ENCODE measurements around the gene GPR87. TPM values are rescaled to one million over a fixed set of nuclear protein-coding genes. Genes with fewer than 3 reads are reported as not detected.

GPR87 gene
- total RNA-seq, 1 donor from 2014 or later: 2.9 TPM

DNA sequence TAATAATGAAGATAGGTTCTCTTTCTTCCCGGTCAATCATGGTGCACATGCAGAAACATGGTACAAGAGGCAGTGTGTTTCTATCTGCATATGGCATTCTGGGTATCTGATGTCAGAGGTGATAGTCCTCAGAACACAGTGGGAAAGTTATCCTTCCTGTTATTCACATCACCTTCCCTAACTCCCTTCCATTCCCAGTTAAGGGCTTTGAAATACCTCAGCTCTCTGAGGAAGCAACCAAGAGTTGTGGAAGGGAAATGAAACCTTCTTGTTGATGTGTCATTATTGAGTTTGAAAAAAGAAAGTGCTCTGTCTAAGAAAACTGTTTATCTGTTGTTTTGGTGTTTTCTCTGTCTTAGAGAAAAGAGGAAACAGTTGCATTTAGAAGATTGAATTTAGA, 34.6 kb upstream of the GPR87 start:
- Mint-ChIP-seq H3K9me3 (no peaks in the 10 kb centered on the region), H3K36me3 (no peaks in the 10 kb centered on the region), H3K27me3 (ENCODE audit: low read depth) (no peaks in the 10 kb centered on the region), H3K27ac (no peak overlapping the region), H3K4me1 (no peaks in the 10 kb centered on the region), H3K4me3 (no peak overlapping the region)
- TF ChIP-seq, protein P1, sequence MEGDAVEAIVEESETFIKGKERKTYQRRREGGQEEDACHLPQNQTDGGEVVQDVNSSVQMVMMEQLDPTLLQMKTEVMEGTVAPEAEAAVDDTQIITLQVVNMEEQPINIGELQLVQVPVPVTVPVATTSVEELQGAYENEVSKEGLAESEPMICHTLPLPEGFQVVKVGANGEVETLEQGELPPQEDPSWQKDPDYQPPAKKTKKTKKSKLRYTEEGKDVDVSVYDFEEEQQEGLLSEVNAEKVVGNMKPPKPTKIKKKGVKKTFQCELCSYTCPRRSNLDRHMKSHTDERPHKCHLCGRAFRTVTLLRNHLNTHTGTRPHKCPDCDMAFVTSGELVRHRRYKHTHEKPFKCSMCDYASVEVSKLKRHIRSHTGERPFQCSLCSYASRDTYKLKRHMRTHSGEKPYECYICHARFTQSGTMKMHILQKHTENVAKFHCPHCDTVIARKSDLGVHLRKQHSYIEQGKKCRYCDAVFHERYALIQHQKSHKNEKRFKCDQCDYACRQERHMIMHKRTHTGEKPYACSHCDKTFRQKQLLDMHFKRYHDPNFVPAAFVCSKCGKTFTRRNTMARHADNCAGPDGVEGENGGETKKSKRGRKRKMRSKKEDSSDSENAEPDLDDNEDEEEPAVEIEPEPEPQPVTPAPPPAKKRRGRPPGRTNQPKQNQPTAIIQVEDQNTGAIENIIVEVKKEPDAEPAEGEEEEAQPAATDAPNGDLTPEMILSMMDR (IDR thresholded peaks at IDR 0.05; ENCODE audit: unreplicated experiment): no peak
- DNase-seq (ENCODE audit: low spot score in 2 of 2, unreplicated experiment in 2 of 2): no peak

DNA sequence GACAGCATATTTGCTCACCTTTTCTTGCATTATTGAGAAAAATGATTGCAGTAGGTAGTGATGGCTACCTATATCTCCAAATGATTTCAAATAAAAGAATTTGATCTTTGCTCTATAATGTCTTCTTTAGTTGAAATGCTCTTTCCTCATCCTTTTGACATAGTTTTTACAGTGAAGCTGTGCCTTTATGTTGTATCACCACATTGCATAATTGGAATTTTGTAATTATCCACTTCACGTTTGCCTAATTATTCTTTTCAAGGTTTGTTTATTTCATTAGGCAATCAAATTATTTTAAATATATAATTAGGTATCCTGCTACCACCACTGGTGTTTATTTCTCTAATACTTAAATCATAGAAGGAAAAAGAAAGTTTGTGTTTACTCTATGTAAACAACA, 34.0 kb upstream of the GPR87 start:
- no peak overlapping the region for H3K4me3 Mint-ChIP-seq
- no peak for DNase-seq (ENCODE audit: low spot score in 2 of 2, unreplicated experiment in 2 of 2)
- no peaks in the 10 kb centered on the region for H3K36me3 Mint-ChIP-seq
- no peaks in the 10 kb centered on the region for H3K9me3 Mint-ChIP-seq
- H3K27ac Mint-ChIP-seq: no peak overlapping the region
- H3K27me3 Mint-ChIP-seq (ENCODE audit: low read depth): no peaks in the 10 kb centered on the region
- no peaks in the 10 kb centered on the region for H3K4me1 Mint-ChIP-seq
- TF ChIP-seq, protein P1 (IDR thresholded peaks at IDR 0.05; ENCODE audit: unreplicated experiment): no peak

DNA sequence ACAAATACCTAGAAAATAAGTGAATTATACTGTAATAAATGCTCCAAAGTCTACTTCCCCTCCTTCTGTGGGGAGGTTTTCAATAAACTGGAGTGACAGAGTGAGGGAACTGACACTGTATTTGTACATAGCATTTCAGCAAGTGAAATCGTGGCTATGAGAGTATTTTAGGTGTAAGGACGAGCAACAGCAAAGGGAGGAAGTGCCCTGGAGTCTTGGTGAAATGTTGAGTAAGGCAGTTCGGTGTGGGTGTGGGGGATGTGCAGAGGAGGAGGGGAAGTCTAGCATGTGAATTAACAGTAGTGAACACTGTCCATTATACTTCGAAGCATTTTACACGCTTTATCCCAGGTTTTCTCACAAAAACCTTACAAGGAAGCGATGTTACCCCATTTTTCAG, 30.8 kb upstream of the GPR87 start:
- H3K36me3 Mint-ChIP-seq: no peaks in the 10 kb centered on the region
- no peaks in the 10 kb centered on the region for H3K4me1 Mint-ChIP-seq
- TF ChIP-seq, protein P1 (IDR thresholded peaks at IDR 0.05; ENCODE audit: unreplicated experiment): no peak
- H3K27ac Mint-ChIP-seq: no peak overlapping the region
- H3K4me3 Mint-ChIP-seq: no peak overlapping the region
- no peak for DNase-seq (ENCODE audit: low spot score in 2 of 2, unreplicated experiment in 2 of 2)
- no peaks in the 10 kb centered on the region for H3K27me3 Mint-ChIP-seq (ENCODE audit: low read depth)
- H3K9me3 Mint-ChIP-seq: no peaks in the 10 kb centered on the region

DNA sequence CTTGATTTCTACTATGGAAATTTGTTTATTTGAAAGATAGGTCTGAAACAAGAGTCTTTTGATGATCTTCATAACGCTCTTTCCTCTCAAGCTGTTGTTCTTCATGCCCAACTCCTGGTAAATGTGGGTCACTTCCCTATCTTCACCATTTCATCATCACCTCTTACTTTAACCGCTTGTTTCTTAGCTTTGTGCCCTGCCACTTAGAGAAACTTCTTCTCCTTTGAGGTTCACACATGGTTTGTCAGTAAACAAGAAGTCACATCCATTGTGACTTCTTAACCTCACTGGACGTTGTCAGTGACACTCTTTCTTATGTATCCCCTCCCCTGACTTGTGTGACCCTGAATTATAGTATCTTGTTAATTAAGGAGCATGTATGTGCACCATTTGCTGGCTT, 29.7 kb upstream of the GPR87 start:
- Mint-ChIP-seq H3K4me1 (no peaks in the 10 kb centered on the region), H3K9me3 (no peaks in the 10 kb centered on the region), H3K27me3 (ENCODE audit: low read depth) (no peaks in the 10 kb centered on the region), H3K27ac (no peak overlapping the region), H3K4me3 (no peak overlapping the region), H3K36me3 (peaks cover 1% of the 10 kb centered on the region)
- TF ChIP-seq, protein P1 (IDR thresholded peaks at IDR 0.05; ENCODE audit: unreplicated experiment): no peak
- no peak for DNase-seq (ENCODE audit: low spot score in 2 of 2, unreplicated experiment in 2 of 2)

DNA sequence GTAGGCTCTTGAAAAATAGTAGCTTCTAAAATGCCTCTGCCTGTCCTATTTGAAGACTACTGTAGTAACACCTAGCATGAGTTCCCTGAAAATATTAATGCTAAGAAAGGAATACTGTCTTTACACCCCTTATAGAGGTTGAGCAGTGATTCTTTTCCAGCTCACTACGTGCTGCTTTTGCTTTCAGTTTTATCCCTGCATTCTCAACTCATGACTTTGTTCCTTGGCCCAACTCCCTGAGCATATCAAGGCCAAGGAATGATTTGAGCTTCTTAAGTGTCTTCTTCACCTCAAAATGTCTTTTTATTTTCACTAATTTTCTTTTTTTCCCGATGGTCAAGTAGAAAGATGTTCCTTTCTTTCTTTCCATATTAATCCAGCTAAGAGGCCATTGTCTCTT, 29.2 kb upstream of the GPR87 start:
- H3K27ac Mint-ChIP-seq: no peak overlapping the region
- peaks cover 1% of the 10 kb centered on the region for H3K36me3 Mint-ChIP-seq
- H3K9me3 Mint-ChIP-seq: no peaks in the 10 kb centered on the region
- TF ChIP-seq, protein P1 (IDR thresholded peaks at IDR 0.05; ENCODE audit: unreplicated experiment): no peak
- no peak overlapping the region for H3K4me3 Mint-ChIP-seq
- DNase-seq (ENCODE audit: low spot score in 2 of 2, unreplicated experiment in 2 of 2): no peak
- H3K4me1 Mint-ChIP-seq: no peaks in the 10 kb centered on the region
- H3K27me3 Mint-ChIP-seq (ENCODE audit: low read depth): no peaks in the 10 kb centered on the region

DNA sequence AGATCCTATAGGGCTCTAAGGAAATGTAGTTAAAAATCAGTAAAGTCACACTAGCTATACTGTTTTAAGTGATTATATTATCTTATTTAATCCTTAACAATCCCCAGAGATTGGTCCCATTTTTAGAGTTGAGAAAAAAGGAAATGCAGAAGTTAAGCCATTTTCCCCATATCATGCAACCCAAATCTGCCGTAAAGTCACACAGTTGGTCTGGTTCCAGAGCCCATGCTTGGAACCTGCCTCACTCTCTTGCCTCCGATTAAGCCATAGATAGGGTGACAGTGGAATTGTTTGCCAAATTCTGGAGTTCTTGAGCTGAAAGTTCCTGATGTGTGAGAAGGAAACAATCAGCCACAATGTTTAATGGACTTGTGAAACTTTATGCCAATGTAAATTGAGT, 15.1 kb upstream of the GPR87 start:
- TF ChIP-seq, protein P1 (IDR thresholded peaks at IDR 0.05; ENCODE audit: unreplicated experiment): no peak
- H3K27ac Mint-ChIP-seq: no peak overlapping the region
- H3K27me3 Mint-ChIP-seq (ENCODE audit: low read depth): no peaks in the 10 kb centered on the region
- no peak for DNase-seq (ENCODE audit: low spot score in 2 of 2, unreplicated experiment in 2 of 2)
- H3K9me3 Mint-ChIP-seq: no peaks in the 10 kb centered on the region
- H3K4me3 Mint-ChIP-seq: no peak overlapping the region
- H3K36me3 Mint-ChIP-seq: no peaks in the 10 kb centered on the region
- no peaks in the 10 kb centered on the region for H3K4me1 Mint-ChIP-seq
